GM23338 (cell line): ENCODE data around the gene SBF2. TPM values are rescaled to one million over a fixed set of nuclear protein-coding genes. Genes with fewer than 3 reads are reported as not detected.

Experiments
- ATAC-seq: fragments of 200-7000 bp; cut with Tn5 transposase; 3 replicates; pipeline ENCODE4 v1.9.1; 2020
- DNase-seq: peaks from one replicate; pipeline ENCODE4 v3.0.0-alpha.2; 2015; ENCODE audit warnings: low spot score
- H2AFZ ChIP-seq: fragments of 200-600 bp; sonication (generic); 2 replicates; pipeline ENCODE4 v1.8.0; 2016; ENCODE audit warnings: antibody characterized with exemption, mild to moderate bottlenecking, moderate library complexity
- H3F3A ChIP-seq: fragments of 200-600 bp; sonication (generic); replicated peaks from 2 replicates; pipeline ENCODE4 v1.8.0; 2017; ENCODE audit warnings: antibody characterized with exemption, mixed run types, low read depth
- H3K27ac ChIP-seq: fragments of 200-600 bp; sonication (generic); 2 replicates; pipeline ENCODE4 v1.6.1; 2016; ENCODE audit warnings: low read depth
- H3K27me3 ChIP-seq: fragments of 200-600 bp; sonication (generic); 2 replicates; pipeline ENCODE4 v1.8.0; 2016; ENCODE audit warnings: mild to moderate bottlenecking, mixed run types, moderate library complexity; ENCODE audit not compliant: insufficient read depth
- H3K36me3 ChIP-seq: fragments of 200-600 bp; sonication (generic); 2 replicates; pipeline ENCODE4 v1.8.0; 2016; ENCODE audit warnings: mild to moderate bottlenecking; ENCODE audit not compliant: insufficient read depth
- H3K4me1 ChIP-seq: fragments of 200-600 bp; sonication (generic); 2 replicates; pipeline ENCODE4 v1.8.0; 2016; ENCODE audit warnings: mild to moderate bottlenecking, moderate library complexity; ENCODE audit not compliant: insufficient read depth
- H3K4me2 ChIP-seq: fragments of 200-600 bp; sonication (generic); 2 replicates; pipeline ENCODE4 v1.7.1; 2017; ENCODE audit warnings: mixed run types
- H3K4me3 ChIP-seq: fragments of 200-600 bp; sonication (generic); 2 replicates; pipeline ENCODE4 v1.6.1; 2016; ENCODE audit warnings: mixed run types
- H3K79me2 ChIP-seq: fragments of 200-600 bp; sonication (generic); replicated peaks from 2 replicates; pipeline ENCODE4 v1.8.0; 2017; ENCODE audit warnings: mild to moderate bottlenecking; ENCODE audit not compliant: insufficient read depth
- H3K9me2 ChIP-seq: fragments of 200-600 bp; sonication (generic); 2 replicates; pipeline ENCODE4 v1.8.0; 2017; ENCODE audit not compliant: insufficient read depth
- H4K20me1 ChIP-seq: fragments of 200-600 bp; sonication (generic); replicated peaks from 2 replicates; pipeline ENCODE4 v1.8.0; 2017; ENCODE audit warnings: mild to moderate bottlenecking; ENCODE audit not compliant: insufficient read depth
- H3K27ac Mint-ChIP-seq: 2 replicates; pipeline ENCODE4 v1.8.0; 2020; ENCODE audit warnings: inconsistent platforms, mild to moderate bottlenecking, moderate library complexity, mixed read lengths
- H3K27me3 Mint-ChIP-seq: 3 replicates; pipeline ENCODE4 v1.8.0; 2022; ENCODE audit warnings: low read depth, mild to moderate bottlenecking, moderate library complexity, mixed read lengths, inconsistent platforms; ENCODE audit not compliant: insufficient read depth, poor library complexity
- H3K36me3 Mint-ChIP-seq: 3 replicates; pipeline ENCODE4 v1.8.0; 2021; ENCODE audit warnings: low read depth, mild to moderate bottlenecking, inconsistent platforms, moderate library complexity, mixed read lengths
- H3K4me1 Mint-ChIP-seq: 3 replicates; pipeline ENCODE4 v1.8.0; 2020; ENCODE audit warnings: mild to moderate bottlenecking, inconsistent platforms, mixed read lengths
- H3K4me3 Mint-ChIP-seq: 3 replicates; pipeline ENCODE4 v1.8.0; 2021; ENCODE audit warnings: moderate library complexity, mild to moderate bottlenecking, inconsistent platforms, mixed read lengths
- H3K9me3 Mint-ChIP-seq: 3 replicates; pipeline ENCODE4 v1.8.0; 2020; ENCODE audit warnings: moderate library complexity, mild to moderate bottlenecking, inconsistent platforms, mixed read lengths
- CTCF ChIP-seq, 2 experiments: fragments of 200-600 bp in 1 of 2; sonication (generic) in 1 of 2; conservative IDR thresholded peaks; 2 replicates each; pipeline versions ENCODE4 v1.5.1 to v1.6.1; 2016 to 2017; ENCODE audit warnings: antibody characterized with exemption in 2 of 2, low read depth in 2 of 2, mild to moderate bottlenecking in 2 of 2, moderate library complexity in 1 of 2
- ETS1 ChIP-seq: IDR thresholded peaks from 2 replicates; pipeline ENCODE4 v1.6.1; 2016; ENCODE audit warnings: antibody characterized with exemption
- EZH2 ChIP-seq: fragments of 200-600 bp; sonication (generic); IDR thresholded peaks from one replicate; pipeline ENCODE4 v1.8.0; 2017; ENCODE audit warnings: antibody characterized with exemption, mild to moderate bottlenecking, low read depth; ENCODE audit not compliant: unreplicated experiment
- JUNB ChIP-seq: IDR thresholded peaks from one replicate; pipeline ENCODE4 v1.6.1; 2016; ENCODE audit warnings: antibody characterized with exemption; ENCODE audit not compliant: unreplicated experiment
- NANOG ChIP-seq: IDR thresholded peaks from 2 replicates; pipeline ENCODE4 v1.6.1; 2016; ENCODE audit warnings: antibody characterized with exemption, borderline replicate concordance
- POLR2AphosphoS5 ChIP-seq: IDR thresholded peaks from 2 replicates; pipeline ENCODE4 v1.6.1; 2016; ENCODE audit warnings: antibody characterized with exemption, low read depth
- REST ChIP-seq: IDR thresholded peaks from one replicate; pipeline ENCODE4 v1.6.1; 2018; ENCODE audit warnings: antibody characterized with exemption; ENCODE audit not compliant: unreplicated experiment
- STAT1 ChIP-seq: IDR thresholded peaks from one replicate; pipeline ENCODE4 v1.6.1; 2016; ENCODE audit warnings: antibody characterized with exemption; ENCODE audit not compliant: unreplicated experiment
- ZNF331 ChIP-seq: fragments of 250-450 bp; sonication (Bioruptor Pico); IDR thresholded peaks from 2 replicates; pipeline ENCODE4 v1.5.0; 2020; ENCODE audit warnings: low read depth, mild to moderate bottlenecking, moderate library complexity
- ZNF462 ChIP-seq: fragments of 250-450 bp; sonication (Bioruptor Pico); IDR thresholded peaks from 2 replicates; pipeline ENCODE4 v1.5.0; 2020; ENCODE audit warnings: mild to moderate bottlenecking, moderate library complexity
- polyA plus RNA-seq: library from polyadenylated mRNA; unstranded; fragments of >200 nt; fragmentation: Nextera tagmentation; extraction: Ambion mirVana; gene quantifications from 2 replicates; pipeline ENCODE4 v1.2.1, GENCODE V29; 2016
- total RNA-seq: library from RNA; depleted of rRNA; stranded (reverse); fragments of >200 nt; shearing (Covaris generic); gene quantifications from 2 replicates; pipeline ENCODE4 v1.2.3, GENCODE V29; 2014

The SBF2 gene
- total and polyA plus RNA-seq, 2 experiments from 2014 or later = 25.6 to 53.5 TPM

- no peak for TF ChIP-seq ETS1
Measured at GRCh38 chr11:10072142-10072541, 221.9 kb downstream of the SBF2 start (continued).

- ATAC-seq (peak; percentile 78), DNase-seq (peak; percentile 23)
- Histone ChIP-seq H3K4me2 (no peak overlapping the region), H3K27me3 (no peaks in the 10 kb centered on the region), H3K27ac (peak overlapping the region; percentile 64), H3F3A (no peaks in the 10 kb centered on the region), H2AFZ (no peak overlapping the region), H4K20me1 (no peaks in the 10 kb centered on the region), H3K79me2 (peaks cover 24% of the 10 kb centered on the region), H3K36me3 (no peaks in the 10 kb centered on the region), H3K4me1 (peaks cover 25% of the 10 kb centered on the region), H3K9me2 (no peaks in the 10 kb centered on the region), H3K4me3 (no peak overlapping the region)
- peaks cover 33% of the 10 kb centered on the region for H3K4me1 Mint-ChIP-seq
- no peaks in the 10 kb centered on the region for H3K27me3 Mint-ChIP-seq
- peaks cover 15% of the 10 kb centered on the region for H3K9me3 Mint-ChIP-seq
- peaks cover 20% of the 10 kb centered on the region; the same call in 2 of the 3 replicates for H3K36me3 Mint-ChIP-seq
- H3K27ac Mint-ChIP-seq = peak overlapping the region; percentile 63
- H3K4me3 Mint-ChIP-seq = no peak overlapping the region
- no peak for TF ChIP-seq REST
- no peak for TF ChIP-seq STAT1
- TF ChIP-seq ETS1 = no peak
- no peak for TF ChIP-seq JUNB
- no peak for TF ChIP-seq ZNF462
- TF ChIP-seq EZH2 = no peak
- TF ChIP-seq NANOG = no peak
- TF ChIP-seq CTCF (conservative IDR thresholded peaks at IDR 0.05; ENCODE audit: low read depth in 2 of 2) = no peak
- no peak for TF ChIP-seq ZNF331 (CRISPR knock-in tag)
- TF ChIP-seq POLR2AphosphoS5 = no peak
Measured at GRCh38 chr11:10067629-10068300, 226.3 kb downstream of the SBF2 start.
